DMS153 (cell line): ENCODE measurements around the gene GSAP.

ENCODE experiments used
- DNase-seq: peaks from one replicate; lab custom pipeline; 2025; lab: John Stamatoyannopoulos, UW

GSAP gene

DNA sequence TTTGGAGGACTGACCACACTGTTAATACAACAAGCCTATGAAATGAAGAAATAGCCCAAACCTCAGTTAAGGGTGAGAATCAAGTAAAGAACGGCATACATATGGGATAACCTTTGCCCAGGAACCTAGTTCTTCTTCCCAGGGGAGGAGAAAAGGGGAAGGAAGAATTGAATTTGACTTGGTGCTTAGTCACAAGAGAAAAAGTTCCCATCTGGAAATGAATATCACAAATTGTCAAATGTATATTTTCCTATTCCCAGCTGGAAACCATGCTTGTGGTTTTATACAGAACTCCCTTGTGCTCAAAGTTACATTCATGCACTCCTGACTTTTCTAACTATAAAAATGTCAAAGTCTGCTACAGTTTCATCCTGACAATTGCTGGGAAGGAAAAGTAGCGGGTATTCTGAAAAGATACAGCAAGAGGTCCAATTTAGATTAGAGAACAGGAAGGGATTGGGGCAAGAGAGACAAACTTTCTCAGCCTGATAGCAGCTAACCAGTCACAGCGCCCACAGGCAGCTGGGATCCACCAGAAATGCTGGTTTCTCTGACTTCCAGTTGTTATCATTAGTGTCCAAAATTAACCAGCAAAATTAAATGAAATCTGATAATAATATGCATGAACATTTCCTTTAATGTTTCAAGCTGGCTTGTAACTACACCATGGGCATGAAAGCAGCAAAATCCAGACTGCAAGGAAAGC is 18.6 kb upstream of the GSAP start:
- no peak for DNase-seq

DNA sequence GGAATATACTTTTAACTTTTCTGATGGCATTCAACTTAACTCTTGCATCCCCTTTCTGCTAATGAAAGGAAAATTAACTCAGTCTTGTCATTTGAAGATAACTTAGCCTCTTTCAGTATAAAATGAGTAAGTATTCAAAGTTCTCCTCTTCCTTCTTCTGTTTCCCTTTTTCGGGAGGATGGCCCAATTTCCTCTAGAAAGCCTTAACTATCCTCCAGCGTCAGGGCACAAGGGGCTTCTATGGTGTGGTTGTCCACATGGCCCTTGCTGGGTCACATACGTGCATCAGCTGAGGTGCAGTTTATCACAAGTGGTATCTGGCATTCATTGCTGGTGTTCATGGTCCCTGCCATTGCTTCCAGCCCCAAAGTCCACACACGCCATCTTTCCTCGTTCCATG is 17.8 kb upstream of the GSAP start:
- no peak for DNase-seq

DNA sequence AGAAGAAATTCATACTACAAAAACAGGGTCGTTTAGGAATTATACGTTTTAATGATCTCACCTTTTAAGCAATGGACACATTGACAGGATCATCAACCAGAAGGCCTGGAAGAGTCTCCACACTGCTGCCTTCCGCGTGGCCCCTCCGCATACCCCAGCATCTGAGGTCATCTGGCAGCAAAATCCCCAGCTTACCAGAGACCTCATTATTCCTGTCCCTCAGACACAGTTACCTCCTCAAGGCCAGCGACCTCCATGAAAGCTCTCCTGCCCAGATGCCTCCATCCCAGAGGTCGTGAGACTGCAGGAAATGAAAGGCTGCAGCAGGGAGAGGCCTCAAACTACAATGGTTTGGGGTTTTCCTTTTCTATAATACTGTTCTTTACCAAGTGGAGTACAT is 14.8 kb upstream of the GSAP start:
- no peak for DNase-seq

DNA sequence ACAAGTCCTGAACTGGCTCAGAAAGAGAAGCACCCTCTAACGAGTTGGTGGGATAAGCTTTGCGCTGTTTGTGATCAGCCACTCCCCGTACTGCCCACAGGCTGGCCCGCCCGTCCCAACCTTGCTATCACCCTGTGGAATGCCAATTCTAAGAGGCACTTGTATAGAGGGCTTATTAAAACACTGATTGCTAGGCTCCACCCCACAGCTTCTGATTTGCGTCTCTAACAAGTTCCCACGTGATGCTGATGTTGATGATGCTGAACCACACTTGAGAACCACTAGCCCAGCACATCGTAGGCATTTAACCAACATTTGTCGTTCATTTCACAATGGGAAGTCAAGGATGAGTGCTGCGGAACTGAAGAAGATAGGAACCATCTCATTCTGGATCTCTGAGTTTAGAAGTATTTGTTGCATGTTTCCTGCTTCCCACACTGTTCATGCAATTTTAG is 12.7 kb upstream of the GSAP start:
- no peak for DNase-seq

DNA sequence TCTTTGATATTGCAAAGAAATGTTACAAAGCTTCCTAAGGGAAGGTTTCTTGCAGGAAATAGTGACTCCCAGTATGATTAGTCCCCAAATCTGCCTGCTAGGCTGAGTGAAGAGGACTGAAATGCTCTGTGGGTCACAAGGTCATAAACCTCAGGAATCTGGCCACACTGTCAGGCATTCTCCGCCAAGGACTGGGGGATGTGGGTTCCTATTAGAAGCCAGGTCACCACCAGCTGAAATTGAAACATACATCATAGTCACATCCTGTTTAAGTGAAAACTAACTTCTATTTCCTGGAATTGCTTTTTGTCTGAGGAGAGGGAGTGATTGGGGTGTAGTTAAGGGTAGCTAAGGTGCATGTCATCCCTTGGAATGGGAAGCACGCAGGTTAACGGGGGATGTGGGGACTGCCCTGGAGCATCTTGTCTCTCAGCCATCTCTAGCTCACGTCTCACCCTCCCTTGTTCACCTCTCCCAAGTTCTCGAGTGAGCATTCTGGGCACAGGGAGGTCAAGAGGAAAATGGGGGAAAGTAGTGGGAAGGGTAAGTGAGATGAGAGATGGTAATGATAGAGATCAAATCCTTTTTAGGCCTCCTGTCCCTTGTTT is 12.0 kb upstream of the GSAP start:
- DNase-seq: no peak

DNA sequence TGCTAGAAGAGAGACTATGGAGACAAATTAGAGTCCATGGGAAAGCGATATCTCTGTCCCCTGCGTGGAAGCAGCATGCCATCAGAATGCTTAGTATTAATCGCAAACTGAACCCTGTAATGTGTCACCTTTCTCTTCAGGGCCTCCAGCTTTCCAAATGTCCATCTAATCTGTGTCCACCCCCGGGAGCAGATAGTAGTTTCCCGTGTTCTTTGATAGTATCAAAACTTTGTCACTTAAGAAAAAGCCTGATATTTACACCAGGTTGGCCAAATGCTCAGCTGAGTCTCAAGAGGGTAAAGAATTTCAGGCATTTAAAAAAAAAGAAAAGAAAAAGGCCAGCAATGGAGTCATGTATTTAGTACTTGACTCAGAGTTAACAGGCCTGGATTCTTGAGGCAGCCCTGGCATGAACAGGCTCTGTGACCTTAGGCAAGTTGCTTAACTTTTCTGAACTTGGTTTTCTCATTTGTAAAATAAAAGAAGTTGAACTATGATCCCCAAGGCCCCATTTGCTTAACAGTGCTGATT is 10.4 kb upstream of the GSAP start:
- no peak for DNase-seq

DNA sequence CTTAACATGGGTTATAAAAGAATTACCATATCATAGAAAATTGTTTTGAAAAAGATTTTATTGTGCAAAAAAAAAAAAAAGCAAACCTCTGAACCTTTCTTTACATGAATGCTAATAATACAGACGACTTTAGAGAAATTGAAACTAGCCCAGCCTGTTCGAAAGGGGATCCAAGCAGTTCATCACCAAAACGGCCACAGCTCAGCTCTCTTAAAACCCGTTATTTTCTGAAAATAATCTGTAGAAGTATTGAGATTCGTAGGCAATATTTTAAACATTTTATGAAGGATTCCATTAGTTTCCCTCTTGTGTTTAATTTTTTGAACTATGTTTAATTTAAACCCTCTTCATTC is 9.9 kb upstream of the GSAP start:
- no peak for DNase-seq

DNA sequence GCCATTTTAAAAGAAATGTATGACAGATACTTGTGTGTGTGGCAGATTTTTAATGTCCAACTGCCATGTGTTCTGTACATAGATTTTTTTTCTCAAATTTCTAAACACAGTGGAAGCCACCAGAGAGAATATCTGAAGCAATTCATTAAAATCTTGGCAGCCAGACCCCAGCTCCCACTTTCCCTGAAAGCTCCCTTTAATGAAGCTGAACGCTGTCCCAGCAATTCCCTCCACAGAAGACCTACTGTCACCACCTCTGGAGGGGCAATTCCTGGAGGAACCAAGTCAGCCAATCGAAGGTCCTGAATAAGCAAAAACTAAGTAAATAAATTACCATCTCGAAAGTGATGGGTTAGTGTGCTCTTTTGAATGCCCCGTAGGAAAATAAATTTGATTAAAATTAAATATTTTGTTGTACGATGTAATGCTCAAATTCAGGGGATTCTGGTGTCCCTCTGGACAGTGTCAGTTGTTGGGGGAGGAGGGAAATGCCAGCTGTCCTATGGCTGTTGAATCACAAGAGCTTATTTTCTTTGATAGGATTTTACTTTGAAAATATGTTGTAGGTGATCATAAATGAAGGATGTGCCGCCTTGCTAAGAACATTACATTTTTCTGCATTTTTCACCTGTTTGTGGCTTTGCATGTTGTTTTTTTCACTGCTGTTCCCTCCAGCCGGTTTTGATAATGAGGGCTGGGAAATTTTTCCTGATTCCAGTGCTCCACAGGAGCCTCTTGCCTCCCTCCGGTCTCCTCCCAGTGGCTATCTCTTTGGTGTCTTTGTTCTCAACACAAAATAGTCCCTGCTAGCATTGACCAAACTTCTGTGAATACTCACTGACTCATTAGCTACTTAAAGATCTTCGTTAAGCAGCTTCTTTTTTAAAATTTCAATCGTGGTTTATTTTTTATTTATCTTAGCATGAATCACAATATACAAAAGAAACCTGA is 9.2 kb upstream of the GSAP start:
- no peak for DNase-seq

DNA sequence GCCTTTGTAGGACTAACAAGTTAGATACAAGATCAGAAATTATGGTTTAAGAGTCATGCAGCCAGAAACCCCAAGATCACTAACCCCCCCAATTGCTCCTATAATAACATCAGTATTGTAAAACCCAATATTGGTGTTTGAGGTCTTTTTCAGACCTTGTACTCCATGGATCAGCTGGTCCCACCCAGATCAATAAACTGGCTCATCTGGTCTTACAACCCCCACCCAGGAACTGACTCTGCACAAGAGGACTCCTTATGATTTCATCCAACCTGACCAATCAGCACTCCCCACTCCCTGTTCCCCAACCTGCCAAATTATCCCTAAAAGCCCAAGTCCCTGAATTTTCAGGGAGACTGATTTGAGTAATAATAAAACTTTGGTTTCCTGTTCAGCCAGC is 6.4 kb upstream of the GSAP start:
- DNase-seq: no peak

DNA sequence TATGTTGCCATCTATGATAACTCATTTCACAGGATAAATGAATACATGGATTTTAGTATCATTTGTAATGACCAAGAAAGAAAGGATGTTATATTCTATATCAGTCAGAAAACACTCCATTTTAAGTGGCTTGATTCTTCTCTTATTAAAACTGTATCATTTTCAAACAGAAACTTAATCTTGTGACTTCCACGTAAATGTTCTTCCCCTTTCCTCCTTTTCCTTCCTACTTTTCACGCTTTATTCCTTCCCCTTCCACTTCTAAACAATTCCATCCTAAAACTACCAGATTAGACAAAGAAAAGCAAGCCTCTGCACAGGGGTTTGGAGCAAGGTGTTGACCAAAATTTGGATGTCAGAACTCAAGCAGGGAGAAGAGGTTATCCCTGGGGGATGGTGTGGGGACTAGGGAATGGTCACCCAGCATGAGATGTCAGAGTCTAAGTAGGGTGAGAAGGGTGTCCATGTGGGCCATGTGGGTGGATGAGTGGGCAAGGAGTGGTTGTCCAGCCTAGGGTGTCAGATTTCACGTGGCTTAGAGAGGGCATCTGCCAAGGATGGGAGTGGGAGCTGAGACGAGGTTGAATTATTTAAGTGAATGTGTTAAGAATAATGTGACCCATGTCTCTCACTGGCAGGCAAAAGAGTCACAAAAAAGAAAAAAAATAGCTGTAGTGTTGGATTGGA is 5.0 kb upstream of the GSAP start:
- no peak for DNase-seq

DNA sequence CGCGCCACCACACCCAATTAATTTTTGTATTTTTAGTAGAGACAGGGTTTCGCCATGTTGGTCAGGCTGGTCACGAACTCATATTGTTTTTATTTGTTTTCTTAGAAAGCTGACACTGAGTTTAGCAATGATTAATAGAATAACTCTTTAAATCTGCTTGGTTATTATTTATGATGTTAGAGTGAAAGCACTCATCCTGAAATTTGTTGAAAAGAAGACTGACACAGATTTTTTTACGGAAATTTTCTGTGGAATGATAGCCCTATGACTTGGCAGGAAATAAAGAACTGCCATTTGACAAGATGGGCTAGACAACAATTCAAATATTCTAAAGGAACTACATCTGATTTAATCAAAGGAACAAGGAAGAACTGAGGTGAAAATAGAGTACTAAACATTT is 4.3 kb upstream of the GSAP start:
- no peak for DNase-seq

DNA sequence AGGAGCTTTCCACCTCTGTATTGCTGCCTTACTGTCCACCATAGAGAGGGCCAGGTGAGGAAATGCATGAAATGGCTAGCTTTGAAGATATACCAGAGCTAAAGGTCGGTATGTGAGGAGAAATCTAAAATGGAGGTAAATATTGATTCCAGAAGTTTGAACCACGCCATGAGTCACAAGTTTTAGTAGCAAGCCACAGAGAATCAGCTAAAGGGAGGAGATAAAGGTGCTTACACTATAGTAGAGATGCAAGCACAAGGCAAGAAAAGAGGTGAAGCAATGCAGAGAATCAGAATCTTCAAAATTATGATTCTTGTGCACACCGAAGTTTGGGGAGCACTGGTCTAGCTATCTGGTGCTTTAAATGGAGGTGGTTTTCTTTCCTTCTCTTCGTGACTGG is 3.0 kb upstream of the GSAP start:
- DNase-seq: no peak

DNA sequence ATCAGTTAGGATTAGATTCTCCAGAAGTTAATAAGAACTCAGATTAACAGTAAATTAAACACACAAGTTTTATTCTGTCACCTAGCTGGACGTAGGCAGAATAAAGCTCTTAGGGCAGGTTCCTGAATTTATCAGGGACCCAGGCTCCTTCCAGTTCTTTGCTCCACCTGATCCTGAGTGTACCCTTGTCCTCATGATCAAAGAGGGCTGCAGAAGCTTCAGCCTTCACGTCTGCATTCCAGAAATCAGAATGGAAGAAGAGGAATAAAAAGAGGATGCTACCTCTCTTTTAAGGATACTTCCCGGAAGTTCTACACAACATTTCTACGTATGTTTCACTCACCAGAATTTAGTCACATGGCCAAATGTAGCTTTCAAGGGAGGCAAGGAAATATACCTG is 1.7 kb upstream of the GSAP start:
- DNase-seq: no peak

DNA sequence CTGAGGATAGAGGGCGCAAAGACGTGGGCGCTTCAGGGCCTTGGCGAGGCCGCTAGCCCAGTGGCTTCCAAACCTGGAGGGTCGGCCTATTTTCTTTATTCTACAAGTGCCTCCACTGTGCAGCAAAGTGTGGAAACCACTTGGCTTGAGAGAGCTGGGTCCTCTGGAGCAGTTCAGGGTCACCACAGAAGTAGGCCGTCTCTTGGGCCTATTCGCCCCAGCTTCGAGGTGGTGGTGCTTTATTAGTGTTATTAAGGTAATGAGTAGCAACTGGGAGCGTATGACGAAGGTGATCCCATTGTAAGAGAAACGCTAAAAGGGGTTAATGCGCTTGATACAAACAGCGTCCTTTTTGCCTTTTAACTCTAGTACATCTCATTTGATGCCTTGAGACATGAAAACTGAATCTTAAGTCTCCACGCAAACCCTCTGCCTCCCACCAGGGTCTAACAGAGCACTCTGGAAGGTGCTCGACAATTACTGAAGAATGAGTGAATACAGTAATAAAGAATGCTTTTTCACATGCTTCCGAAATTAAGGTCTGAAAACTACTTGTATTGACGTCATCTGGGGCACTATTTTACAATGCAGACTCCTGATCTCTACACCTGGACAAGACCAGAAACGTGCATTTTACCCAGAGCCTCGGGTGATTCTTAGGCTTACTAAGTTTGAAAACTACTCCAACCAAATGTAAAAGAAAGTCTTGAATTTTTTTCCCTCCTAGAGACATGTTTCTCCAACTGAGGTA is 647 bp upstream of the GSAP start:
- DNase-seq: peak; percentile 25

DNA sequence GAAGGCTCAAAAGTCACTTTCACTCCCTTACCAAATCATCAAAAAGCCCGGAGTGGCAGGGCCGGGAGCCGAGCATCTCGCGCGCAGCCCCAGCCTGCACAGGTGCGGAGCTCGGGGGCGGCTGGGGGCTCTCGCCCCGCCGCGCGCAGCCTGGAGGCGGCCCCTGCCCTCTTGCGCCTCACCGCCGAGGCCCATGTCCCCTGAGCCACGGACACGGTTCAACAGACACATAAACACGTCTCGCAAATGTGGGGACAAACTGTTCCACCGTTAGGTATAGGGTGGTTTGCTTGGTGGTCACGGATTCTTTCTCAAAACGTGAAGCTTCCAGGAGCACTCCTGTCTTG is 700 bp downstream of the GSAP start:
- no peak for DNase-seq

DNA sequence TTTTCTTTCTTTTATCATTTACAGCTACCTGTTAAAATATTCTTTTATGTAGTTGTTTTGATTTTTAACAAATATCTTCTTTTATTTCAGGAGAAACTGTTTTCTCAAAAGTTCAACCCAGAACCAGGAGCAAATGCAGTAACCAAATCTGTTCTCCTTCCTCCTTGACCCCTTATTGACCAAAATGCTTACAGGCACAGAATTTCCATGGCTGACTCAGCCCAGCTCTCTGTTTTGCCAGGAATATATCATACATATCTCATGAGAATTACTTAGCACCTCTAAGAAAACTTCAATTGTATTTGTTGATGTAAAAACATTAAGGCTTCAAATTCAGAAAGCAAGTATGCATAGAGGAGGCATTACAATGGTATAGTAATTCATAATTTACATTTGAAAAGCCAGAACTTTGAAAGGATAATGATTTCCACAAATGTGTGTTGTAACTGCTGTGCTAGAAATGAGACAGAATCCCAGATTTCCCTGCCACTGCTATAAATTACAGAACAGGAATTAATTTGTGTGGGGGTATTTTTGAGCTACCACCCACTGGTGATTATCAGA is 2.2 kb downstream of the GSAP start:
- DNase-seq: no peak

DNA sequence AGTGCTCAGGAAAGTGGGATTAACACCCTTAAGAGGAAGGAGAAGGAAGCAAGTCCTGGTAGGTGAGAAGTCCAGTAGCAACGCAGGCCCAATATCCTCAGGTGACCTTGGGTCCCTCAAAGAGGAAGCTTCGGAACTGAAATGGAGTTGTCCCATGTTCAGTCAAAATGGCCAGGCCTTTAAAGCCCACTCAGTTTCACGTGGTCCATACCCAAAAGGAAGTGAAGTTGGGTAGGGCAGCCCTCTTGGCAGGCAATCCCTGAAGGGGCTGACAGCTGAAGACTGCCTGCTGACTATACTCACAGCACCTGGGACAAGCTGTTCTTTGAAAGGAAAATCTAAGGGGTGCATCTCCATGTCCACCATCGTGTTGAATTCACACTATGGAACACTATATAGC is 3.0 kb downstream of the GSAP start:
- DNase-seq: no peak

DNA sequence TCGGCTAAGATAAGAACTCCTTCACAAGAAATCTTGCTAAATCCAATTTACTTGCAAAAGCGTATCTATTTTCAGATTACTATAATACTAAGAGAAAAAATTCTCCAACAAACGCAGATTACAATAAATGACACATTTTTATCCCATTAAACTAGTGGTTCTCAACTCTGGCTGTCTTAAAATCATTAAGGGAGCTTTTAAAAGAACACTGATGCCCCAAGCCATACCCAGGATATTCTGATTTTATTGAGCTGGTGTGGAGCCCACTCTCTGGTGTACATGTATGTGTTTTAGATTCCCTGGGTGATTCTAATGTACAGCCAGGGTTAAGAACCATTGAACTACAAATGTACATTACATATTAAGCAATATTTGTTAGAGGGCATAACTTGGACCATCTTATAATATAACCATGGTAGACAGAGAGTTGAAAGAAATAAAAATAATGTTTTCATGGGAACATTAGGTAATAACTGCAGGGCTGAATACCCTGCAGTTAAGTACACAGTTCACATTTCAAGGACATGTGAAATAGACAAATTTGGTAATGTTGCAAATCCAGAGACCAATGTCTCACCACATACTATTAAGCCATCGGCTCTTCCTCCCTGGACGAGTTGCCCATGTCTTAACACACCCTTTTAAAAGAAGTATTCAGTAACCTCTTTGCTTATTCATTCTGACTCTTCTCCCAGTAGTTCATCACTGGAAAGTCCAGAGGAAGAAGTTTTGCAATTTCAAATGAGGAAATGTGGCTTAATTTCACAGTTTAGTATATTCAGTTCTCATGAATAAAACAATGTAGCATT is 6.2 kb downstream of the GSAP start:
- DNase-seq: no peak

DNA sequence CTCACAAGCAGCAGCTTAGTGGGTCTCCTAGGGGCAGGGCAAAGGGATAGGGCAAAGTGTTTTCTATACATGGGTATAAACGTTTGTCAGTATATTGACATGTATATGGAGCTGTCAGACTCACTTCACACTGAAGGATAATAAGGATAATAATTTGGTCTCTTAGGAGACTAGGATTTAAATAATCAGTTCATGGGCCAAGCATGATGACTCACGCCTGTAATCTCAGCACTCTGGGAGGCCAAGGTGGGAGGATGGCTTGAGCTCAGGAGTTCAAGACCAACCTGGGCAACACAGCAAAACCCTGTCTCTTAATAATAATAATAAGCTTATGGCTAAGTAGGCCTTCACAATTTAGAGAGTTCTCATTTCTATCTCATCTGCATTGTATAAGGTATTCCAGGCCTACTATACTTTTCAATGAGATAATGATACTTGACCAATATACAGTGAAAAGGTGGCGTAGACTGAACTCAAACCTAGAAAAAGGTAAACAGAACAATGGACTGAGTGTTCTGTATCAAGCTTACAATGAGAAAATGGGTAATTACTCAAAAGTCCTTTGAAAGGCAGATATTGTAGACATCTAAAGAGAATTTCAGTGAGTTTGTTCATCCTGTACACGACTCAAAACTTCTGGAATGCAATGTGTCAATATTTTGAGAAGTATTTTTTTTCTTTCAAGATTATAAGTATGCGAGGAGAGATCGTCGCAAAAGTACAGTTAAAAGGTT is 7.0 kb downstream of the GSAP start:
- DNase-seq: no peak

DNA sequence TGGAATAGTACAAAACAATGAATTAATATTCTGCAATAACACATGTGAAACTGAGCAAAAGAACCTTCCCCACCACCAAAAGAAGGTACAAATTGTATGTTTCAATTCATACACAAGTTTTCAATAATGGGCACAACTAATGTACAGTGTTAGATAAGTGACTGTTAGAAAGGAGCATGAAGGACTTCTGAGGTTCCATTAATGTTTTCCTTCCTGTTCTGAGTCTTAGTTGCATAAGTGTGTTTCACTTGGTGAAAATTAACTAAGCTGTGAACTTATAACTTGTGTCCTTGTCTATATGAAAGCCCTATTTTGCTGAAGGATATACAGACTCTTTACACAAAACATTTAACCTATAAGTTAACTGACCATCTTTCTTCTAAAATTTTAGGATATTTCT is 8.2 kb downstream of the GSAP start:
- DNase-seq: no peak
